Esophagus squamous epithelium (tissue), 5 donors: Measurements from ENCODE around the gene CXCR5. TPM values are rescaled to one million over a fixed set of nuclear protein-coding genes. Genes with fewer than 3 reads are reported as not detected.

Source experiments
- DNase-seq: peaks from one replicate; lab custom pipeline; 2025; lab: John Stamatoyannopoulos, UW
- H3K27ac ChIP-seq, 4 donors: fragments of 200-600 bp; sonication (generic); one replicate each; pipeline ENCODE4 v1.5.1; 2016 to 2019; ENCODE audit warnings: mild to moderate bottlenecking in 1 of 4
- H3K27me3 ChIP-seq, 4 donors: fragments of 200-600 bp; sonication (generic); 1 replicate in 3 of 4; 2 replicates in 1 of 4; pipeline versions ENCODE4 v1.5.1 to v1.6.0; 2017 to 2021; ENCODE audit warnings: antibody characterized with exemption in 1 of 4
- H3K36me3 ChIP-seq, 3 donors: fragments of 200-600 bp; sonication (generic); one replicate each; pipeline ENCODE4 v1.5.1; 2016 to 2019
- H3K4me1 ChIP-seq, 3 donors: fragments of 200-600 bp; sonication (generic); one replicate each; pipeline ENCODE4 v1.5.1; 2017 to 2019
- H3K4me3 ChIP-seq, 4 donors: fragments of 200-600 bp; sonication (generic); 1 replicate in 3 of 4; 2 replicates in 1 of 4; pipeline ENCODE4 v1.5.1; 2016 to 2019; ENCODE audit warnings: mild to moderate bottlenecking in 2 of 4, moderate library complexity in 1 of 4
- H3K9me3 ChIP-seq, 3 donors: fragments of 200-600 bp; sonication (generic); one replicate each; pipeline ENCODE4 v1.5.1; 2016 to 2019
- CTCF ChIP-seq, 6 experiments: fragments of 450-650 bp in 4 of 6; fragments of 200-600 bp in 2 of 6; sonication (generic) in 2 of 6; IDR thresholded peaks; one replicate each; pipeline ENCODE4 v1.5.1; 2016 to 2019; ENCODE audit warnings: antibody characterized with exemption in 6 of 6, mild to moderate bottlenecking in 4 of 6, moderate library complexity in 4 of 6
- POLR2A ChIP-seq, 4 donors: fragments of 450-650 bp; IDR thresholded peaks; one replicate each; pipeline ENCODE4 v1.6.1; 2017; ENCODE audit warnings: antibody characterized with exemption in 4 of 4, mild to moderate bottlenecking in 4 of 4, moderate library complexity in 3 of 4
- WGBS, 2 donors: methylation state at CpG; one replicate each; pipeline ENCODE4 v1.1.5; 2018; 5-methylcytosine and 5-hydroxymethylcytosine counted together
- intact Hi-C: fragments of 100-400 bp; cut with DNase I; formaldehyde crosslinking; loops from one replicate; pipeline ENCODE4 v1.15.0; 2022
- total RNA-seq, 4 donors: library from RNA; depleted of rRNA; stranded (reverse); fragments of >200 nt; gene quantifications; one replicate each; pipeline ENCODE4 v1.1.0, GENCODE V29; 2016
- donor health status: DM: yes; HTN: yes; CAD: no.

The CXCR5 gene
- total RNA-seq, 4 donors from 2014 or later, result 0.06 TPM; not detected in 3

- H3K4me3 ChIP-seq, result peak overlapping the region in 1 of 4 donors; percentile 11
- TF ChIP-seq POLR2A (IDR thresholded peaks at IDR 0.05), result no peak
- TF ChIP-seq CTCF (IDR thresholded peaks at IDR 0.05), result no peak
- WGBS, 2 donors, result 59 to 90% methylated on average over 4 to 5 of the region's 8 CpGs
- no peak for DNase-seq
- no peaks in the 10 kb centered on the region for H3K9me3 ChIP-seq
- peak overlapping the region in 3 of 4 donors; percentile 70 to 79 (median 73) for H3K27ac ChIP-seq
- H3K4me1 ChIP-seq, result peaks cover 7 to 34% (median 24%) of the 10 kb centered on the region in 3 donors
- no peaks in the 10 kb centered on the region for H3K27me3 ChIP-seq
- intact Hi-C loops, result no loop called here
- H3K36me3 ChIP-seq, result no peaks in the 10 kb centered on the region
Measured at GRCh38 chr11:118886681-118887111, 3.0 kb downstream of the CXCR5 start.

- Histone ChIP-seq H3K9me3 (no peaks in the 10 kb centered on the region), H3K27me3 (no peaks in the 10 kb centered on the region), H3K27ac (peak overlapping the region in 3 of 4 donors; percentile 70 to 79 (median 73)), H3K36me3 (no peaks in the 10 kb centered on the region), H3K4me1 (peaks cover 7 to 37% (median 24%) of the 10 kb centered on the region in 3 donors), H3K4me3 (peak overlapping the region in 3 of 4 donors; percentile 11 to 40 (median 20))
- no peak for DNase-seq
- intact Hi-C loops, result no loop called here
- TF ChIP-seq POLR2A (IDR thresholded peaks at IDR 0.05) (no peak), CTCF (IDR thresholded peaks at IDR 0.05) (no peak)
- 62 to 81% methylated on average over 3 to 5 of the region's 5 CpGs for WGBS, 2 donors
Measured at GRCh38 chr11:118887206-118887605, 3.5 kb downstream of the CXCR5 start.

GRCh38 chr11:118888398-118888797 is 4.7 kb downstream of the CXCR5 start:
- no peak for DNase-seq
- no peak overlapping the region for H3K4me3 ChIP-seq
- intact Hi-C loops, result no loop called here
- H3K27me3 ChIP-seq, result no peaks in the 10 kb centered on the region
- H3K4me1 ChIP-seq, result peaks cover 7 to 44% (median 24%) of the 10 kb centered on the region in 3 donors
- WGBS, 2 donors, result 87 to 90% methylated on average over 4 of the region's 5 CpGs
- H3K9me3 ChIP-seq, result no peaks in the 10 kb centered on the region
- TF ChIP-seq CTCF (IDR thresholded peaks at IDR 0.05) (no peak), POLR2A (IDR thresholded peaks at IDR 0.05) (no peak)
- H3K36me3 ChIP-seq, result no peaks in the 10 kb centered on the region
- peak overlapping the region; percentile 18 to 79 (median 72) for H3K27ac ChIP-seq

GRCh38 chr11:118889797-118890196 is 6.1 kb downstream of the CXCR5 start:
- Histone ChIP-seq H3K4me1 (peaks cover 7 to 45% (median 24%) of the 10 kb centered on the region in 3 donors), H3K4me3 (no peak overlapping the region), H3K9me3 (no peaks in the 10 kb centered on the region), H3K36me3 (no peaks in the 10 kb centered on the region), H3K27ac (peak overlapping the region; percentile 40 to 70 (median 58)), H3K27me3 (no peaks in the 10 kb centered on the region)
- intact Hi-C loops, result no loop called here
- no peak for DNase-seq
- no peak for TF ChIP-seq POLR2A (IDR thresholded peaks at IDR 0.05)
- TF ChIP-seq CTCF (IDR thresholded peaks at IDR 0.05), result no peak
- WGBS, 2 donors, result 60% methylated on average over 1 of the region's 5 CpGs; no CpG with 5 or more reads in 1 of the 2 donors

- H3K27ac ChIP-seq, result peak overlapping the region in 1 of 4 donors; percentile 34
- no peaks in the 10 kb centered on the region for H3K27me3 ChIP-seq
- intact Hi-C loops, result no loop called here
- 12 to 14% methylated on average over 4 of the region's 4 CpGs for WGBS, 2 donors
- no peak overlapping the region for H3K4me3 ChIP-seq
- H3K9me3 ChIP-seq, result no peaks in the 10 kb centered on the region
- no peak for DNase-seq
- no peak for TF ChIP-seq CTCF (IDR thresholded peaks at IDR 0.05)
- no peak for TF ChIP-seq POLR2A (IDR thresholded peaks at IDR 0.05)
- H3K4me1 ChIP-seq, result peaks cover 6 to 66% (median 22%) of the 10 kb centered on the region in 3 donors
- peaks cover 0 to 12% (median 0%) of the 10 kb centered on the region in 3 donors for H3K36me3 ChIP-seq
Measured at GRCh38 chr11:118892514-118892913, 8.8 kb downstream of the CXCR5 start.
